ENCODE results near the gene CMTM8.

- TF ChIP-seq CTCF (IDR thresholded peaks at IDR 0.05; ENCODE audit: low read depth, low read length, poor library complexity, severe bottlenecking) (no peak), EZH2phosphoT487 (IDR thresholded peaks at IDR 0.05; ENCODE audit: borderline replicate concordance, low read length) (no peak)
Measured at GRCh38 chr3:32249184-32249782, 10.8 kb downstream of the CMTM8 start.
